Hepatocyte (in vitro differentiated cells): ENCODE results near the gene USH2A.

Experiments used
- EZH2 ChIP-seq: fragments of 200-600 bp; sonication (generic); IDR thresholded peaks from 2 replicates; pipeline ENCODE4 v1.6.1; 2016; ENCODE audit warnings: antibody characterized with exemption, mild to moderate bottlenecking, borderline replicate concordance
- TF ChIP-seq, protein P1 (sequence below): fragments of 200-600 bp; sonication (generic); IDR thresholded peaks from 2 replicates; pipeline ENCODE4 v1.5.1; 2016; ENCODE audit warnings: antibody characterized with exemption, mild to moderate bottlenecking; ENCODE audit not compliant: poor library complexity

DNA sequence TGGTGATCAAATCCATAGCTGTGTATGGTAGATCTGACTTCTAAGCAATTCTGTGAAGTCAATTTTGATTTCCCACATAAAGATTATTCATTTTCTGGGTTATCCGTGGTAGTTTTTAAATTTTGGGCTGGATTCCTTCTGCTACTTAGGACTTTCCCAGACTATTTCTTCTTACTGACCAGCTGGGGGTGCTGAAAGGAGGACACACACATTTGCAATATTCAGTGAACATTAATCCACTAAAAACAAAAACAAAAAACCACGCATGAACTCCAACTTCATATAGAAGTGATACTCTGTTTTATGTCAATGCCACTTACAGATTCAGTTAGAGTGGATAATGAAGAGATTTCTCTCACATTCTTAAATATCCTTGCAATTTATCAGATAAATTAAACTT is 750.8 kb downstream of the USH2A start:
- TF ChIP-seq, protein P1, sequence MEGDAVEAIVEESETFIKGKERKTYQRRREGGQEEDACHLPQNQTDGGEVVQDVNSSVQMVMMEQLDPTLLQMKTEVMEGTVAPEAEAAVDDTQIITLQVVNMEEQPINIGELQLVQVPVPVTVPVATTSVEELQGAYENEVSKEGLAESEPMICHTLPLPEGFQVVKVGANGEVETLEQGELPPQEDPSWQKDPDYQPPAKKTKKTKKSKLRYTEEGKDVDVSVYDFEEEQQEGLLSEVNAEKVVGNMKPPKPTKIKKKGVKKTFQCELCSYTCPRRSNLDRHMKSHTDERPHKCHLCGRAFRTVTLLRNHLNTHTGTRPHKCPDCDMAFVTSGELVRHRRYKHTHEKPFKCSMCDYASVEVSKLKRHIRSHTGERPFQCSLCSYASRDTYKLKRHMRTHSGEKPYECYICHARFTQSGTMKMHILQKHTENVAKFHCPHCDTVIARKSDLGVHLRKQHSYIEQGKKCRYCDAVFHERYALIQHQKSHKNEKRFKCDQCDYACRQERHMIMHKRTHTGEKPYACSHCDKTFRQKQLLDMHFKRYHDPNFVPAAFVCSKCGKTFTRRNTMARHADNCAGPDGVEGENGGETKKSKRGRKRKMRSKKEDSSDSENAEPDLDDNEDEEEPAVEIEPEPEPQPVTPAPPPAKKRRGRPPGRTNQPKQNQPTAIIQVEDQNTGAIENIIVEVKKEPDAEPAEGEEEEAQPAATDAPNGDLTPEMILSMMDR = no peak
- no peak for TF ChIP-seq EZH2
